HG03025 (cell line): ENCODE data around the gene LIMS1.
"Not testable (repeated sequence)": the region's sequence is repeated elsewhere in the genome, so short reads cannot be mapped to it uniquely, and the experiment has no call there.

Experiments used
- ATAC-seq: cut with Tn5 transposase; IDR thresholded peaks from one replicate; pipeline ENCODE4 v1.9.1; 2021; ENCODE audit warnings: mild to moderate bottlenecking, moderate library complexity; ENCODE audit not compliant: unreplicated experiment, low FRiP score

LIMS1 gene

GRCh38 chr2:108548208-108549003, 14.1 kb downstream of the LIMS1 start:
- no peak for ATAC-seq

- no peak for ATAC-seq
Measured at GRCh38 chr2:108552566-108552965, 18.3 kb downstream of the LIMS1 start.

- ATAC-seq, result no peak
Measured at GRCh38 chr2:108553209-108553919, 19.1 kb downstream of the LIMS1 start.

- no peak for ATAC-seq
Measured at GRCh38 chr2:108554528-108554927, 20.3 kb downstream of the LIMS1 start.

GRCh38 chr2:108555572-108555971, 21.3 kb downstream of the LIMS1 start:
- no peak for ATAC-seq

GRCh38 chr2:108556581-108556980, 22.3 kb downstream of the LIMS1 start:
- not testable (repeated sequence) for ATAC-seq

GRCh38 chr2:108560241-108560811, 26.1 kb downstream of the LIMS1 start:
- no peak for ATAC-seq

GRCh38 chr2:108560895-108561530, 26.7 kb downstream of the LIMS1 start:
- no peak for ATAC-seq

GRCh38 chr2:108562274-108562673, 28.0 kb downstream of the LIMS1 start:
- ATAC-seq, result no peak

- no peak for ATAC-seq
Measured at GRCh38 chr2:108564510-108564909, 30.2 kb downstream of the LIMS1 start.

- ATAC-seq, result peak; percentile 85
Measured at GRCh38 chr2:108565778-108566375, 31.6 kb downstream of the LIMS1 start.

- no peak for ATAC-seq
Measured at GRCh38 chr2:108570416-108570815, 36.1 kb downstream of the LIMS1 start.

- ATAC-seq, result no peak
Measured at GRCh38 chr2:108571286-108571685, 37.0 kb downstream of the LIMS1 start.

GRCh38 chr2:108573061-108573460, 38.8 kb downstream of the LIMS1 start:
- ATAC-seq, result no peak

GRCh38 chr2:108574332-108574731, 40.1 kb downstream of the LIMS1 start:
- ATAC-seq, result no peak

GRCh38 chr2:108575132-108575966, 41.1 kb downstream of the LIMS1 start:
- peak; percentile 84 for ATAC-seq

GRCh38 chr2:108577099-108577498, 42.8 kb downstream of the LIMS1 start:
- no peak for ATAC-seq

GRCh38 chr2:108579623-108580022, 45.4 kb downstream of the LIMS1 start:
- no peak for ATAC-seq

GRCh38 chr2:108580050-108580449, 45.8 kb downstream of the LIMS1 start:
- no peak for ATAC-seq
